HepG2 (cell line): ENCODE data around the gene SEC31A. TPM values are rescaled to one million over a fixed set of nuclear protein-coding genes. Genes with fewer than 3 reads are reported as not detected.

ENCODE experiments used
- BRCA1 ChIP-seq: sonication (generic); formaldehyde crosslinking; IDR thresholded peaks from 2 replicates; pipeline ENCODE4 v1.4.0; 2020; ENCODE audit warnings: missing genetic modification reagents
- EED ChIP-seq: sonication (generic); formaldehyde crosslinking; IDR thresholded peaks from 2 replicates; pipeline ENCODE4 v1.5.0; 2020; ENCODE audit warnings: mild to moderate bottlenecking, missing genetic modification reagents
- GABPA ChIP-seq, 2 experiments: IDR thresholded peaks; 2 replicates each; pipeline ENCODE4 v1.6.1; 2011 to 2016; ENCODE audit warnings: low read depth in 2 of 2, low read length in 1 of 2, missing biosample characterization in 1 of 2, missing genetic modification characterization in 1 of 2
- IRF2 ChIP-seq: IDR thresholded peaks from 2 replicates; pipeline ENCODE4 v1.6.1; 2018; ENCODE audit warnings: missing genetic modification reagents, missing compliant biosample characterization
- JDP2 ChIP-seq: sonication (generic); formaldehyde crosslinking; IDR thresholded peaks from 2 replicates; pipeline ENCODE4 v1.8.1; 2022; ENCODE audit warnings: missing genetic modification reagents, borderline replicate concordance
- MYNN ChIP-seq: sonication (generic); formaldehyde crosslinking; IDR thresholded peaks from 2 replicates; pipeline ENCODE4 v1.4.0; 2020; ENCODE audit warnings: mild to moderate bottlenecking, low read depth, missing genetic modification reagents
- NRL ChIP-seq: sonication (generic); formaldehyde crosslinking; IDR thresholded peaks from 2 replicates; pipeline ENCODE4 v1.5.0; 2020; ENCODE audit warnings: missing genetic modification reagents, mild to moderate bottlenecking, moderate library complexity, borderline replicate concordance
- POLR2A ChIP-seq, 2 experiments: IDR thresholded peaks; 2 replicates each; pipeline ENCODE4 v1.6.1; 2011; ENCODE audit warnings: low read depth in 2 of 2, low read length in 2 of 2, mild to moderate bottlenecking in 1 of 2, moderate library complexity in 1 of 2; ENCODE audit not compliant: insufficient read depth in 1 of 2
- SP140L ChIP-seq: sonication (generic); formaldehyde crosslinking; IDR thresholded peaks from 2 replicates; pipeline ENCODE4 v1.4.0; 2020; ENCODE audit warnings: missing genetic modification reagents, borderline replicate concordance
- SYNCRIP ChIP-seq: fragments of 200-400 bp; formaldehyde crosslinking; IDR thresholded peaks from 2 replicates; pipeline ENCODE4 v1.6.1; 2018; ENCODE audit warnings: mild to moderate bottlenecking, low read depth, low read length; ENCODE audit not compliant: insufficient read depth
- TAF1 ChIP-seq: sonication (generic); formaldehyde crosslinking; IDR thresholded peaks from 2 replicates; pipeline ENCODE4 v1.4.0; 2020; ENCODE audit warnings: missing genetic modification reagents
- TP53 ChIP-seq: sonication (generic); formaldehyde crosslinking; conservative IDR thresholded peaks from 2 replicates; pipeline ENCODE4 v1.4.0; 2020; ENCODE audit warnings: missing genetic modification reagents
- ZFP90 ChIP-seq: sonication (generic); formaldehyde crosslinking; IDR thresholded peaks from 2 replicates; pipeline ENCODE4 v1.8.0; 2022; ENCODE audit warnings: missing genetic modification reagents, mild to moderate bottlenecking, inconsistent platforms, borderline replicate concordance
- ZIK1 ChIP-seq: sonication (generic); formaldehyde crosslinking; IDR thresholded peaks from 2 replicates; pipeline ENCODE4 v1.5.0; 2020; ENCODE audit warnings: mild to moderate bottlenecking, low read depth, missing genetic modification reagents, borderline replicate concordance
- ZNF263 ChIP-seq: sonication (generic); formaldehyde crosslinking; IDR thresholded peaks from 2 replicates; pipeline ENCODE4 v1.4.0; 2020; ENCODE audit warnings: missing genetic modification reagents
- ZNF430 ChIP-seq: sonication (generic); formaldehyde crosslinking; IDR thresholded peaks from 2 replicates; pipeline ENCODE4 v1.9.0; 2021; ENCODE audit warnings: mild to moderate bottlenecking, missing genetic modification reagents
- ZNF451 ChIP-seq: sonication (generic); formaldehyde crosslinking; IDR thresholded peaks from 2 replicates; pipeline ENCODE4 v1.5.0; 2020; ENCODE audit warnings: mild to moderate bottlenecking, missing genetic modification reagents
- ZNF589 ChIP-seq: sonication (generic); formaldehyde crosslinking; conservative IDR thresholded peaks from 2 replicates; pipeline ENCODE4 v1.8.0; 2022; ENCODE audit warnings: mild to moderate bottlenecking, moderate library complexity, missing genetic modification reagents
- polyA plus RNA-seq, 8 experiments: library from polyadenylated mRNA; depleted of rRNA in 3 of 8; stranded (reverse) in 7 of 8; unstranded in 1 of 8; fragments of >200 nt; fragmentation: Illumina TruSeq in 4 of 8; extraction: Trizol in 4 of 8; gene quantifications; 2 replicates each; pipeline versions ENCODE4 v1.2.1 to v1.2.3, GENCODE V29; 2011 to 2016; ENCODE audit warnings: low read depth in 4 of 8, missing spikeins in 1 of 8, mixed read lengths in 1 of 8; ENCODE audit not compliant: insufficient read depth in 1 of 8
- total RNA-seq, 5 experiments: library from RNA; depleted of rRNA; stranded (reverse); fragments of >200 nt; fragmentation: Illumina TruSeq; extraction: Trizol; gene quantifications; 2 replicates each; pipeline ENCODE4 v1.2.3, GENCODE V29; 2016; ENCODE audit warnings: low read depth in 1 of 5
- TF ChIP-seq, protein P1 (sequence below): sonication (generic); formaldehyde crosslinking; IDR thresholded peaks from 2 replicates; pipeline ENCODE4 v1.4.0; 2020; ENCODE audit warnings: mild to moderate bottlenecking, missing genetic modification reagents
- TF ChIP-seq, protein P2 (sequence below): sonication (generic); formaldehyde crosslinking; IDR thresholded peaks from 2 replicates; pipeline ENCODE4 v1.5.1; 2020; ENCODE audit warnings: missing genetic modification reagents, mild to moderate bottlenecking, borderline replicate concordance
- TF ChIP-seq, protein P3 (sequence below): sonication (generic); formaldehyde crosslinking; IDR thresholded peaks from 2 replicates; pipeline ENCODE4 v1.4.0; 2020; ENCODE audit warnings: mild to moderate bottlenecking, missing genetic modification reagents

The SEC31A gene
- total and polyA plus RNA-seq, 2 of the 13 experiments (the other 11 are each of a cell fraction or from before 2014, with no cell fraction given): 231 to 435 TPM

DNA sequence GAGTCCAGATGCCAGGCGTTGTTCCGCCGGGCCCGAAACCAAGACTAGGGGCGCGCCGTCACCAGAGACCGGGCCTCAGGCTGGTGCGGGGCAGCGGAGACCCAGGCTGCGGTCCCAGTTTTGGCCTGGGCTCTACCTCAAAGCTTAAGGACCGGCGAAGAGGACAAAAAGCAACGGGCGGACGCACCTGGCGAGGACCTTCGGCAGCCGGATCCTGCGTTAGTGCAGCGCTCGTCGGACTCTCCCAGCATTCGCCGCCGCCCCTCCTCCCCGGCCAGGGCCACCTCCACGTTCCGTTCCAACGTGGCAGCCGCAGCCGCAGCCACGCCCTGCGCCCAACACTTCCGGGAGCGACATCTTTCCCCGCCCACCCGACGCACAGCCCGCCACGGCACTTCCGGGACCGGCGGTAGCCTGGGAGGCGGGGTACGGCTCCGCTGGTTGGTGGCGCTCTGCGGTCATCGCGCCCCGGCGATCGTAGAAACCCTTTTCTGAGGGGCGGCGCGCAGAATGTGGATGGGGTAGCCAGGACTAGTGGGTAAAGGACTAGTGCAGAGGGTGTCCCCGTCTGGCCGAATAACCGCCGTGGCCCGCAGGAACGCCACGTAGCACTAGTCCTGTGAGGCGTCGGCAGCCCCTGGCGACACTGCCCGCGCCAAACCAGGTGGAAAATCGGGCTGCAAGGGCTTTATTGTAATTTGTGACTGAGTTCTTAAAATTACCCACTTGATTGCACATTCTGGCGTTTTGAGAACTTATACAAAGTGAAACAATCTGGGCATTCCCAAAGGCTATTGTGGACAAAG lies at the start of gene SEC31A (continued):
- TF ChIP-seq, protein P1, sequence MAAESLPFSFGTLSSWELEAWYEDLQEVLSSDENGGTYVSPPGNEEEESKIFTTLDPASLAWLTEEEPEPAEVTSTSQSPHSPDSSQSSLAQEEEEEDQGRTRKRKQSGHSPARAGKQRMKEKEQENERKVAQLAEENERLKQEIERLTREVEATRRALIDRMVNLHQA (CRISPR knock-in tag): no peak
- TF ChIP-seq ZIK1 (peak; percentile 87; the same call in 1 of the 2 replicates), NRL (CRISPR knock-in tag) (peak; percentile 97), TP53 (CRISPR knock-in tag) (no peak), SP140L (no peak), TAF1 (CRISPR knock-in tag) (peak; percentile 99), POLR2A (IDR thresholded peaks at IDR 0.05; ENCODE audit: insufficient read depth in 1 of 2, low read depth in 2 of 2, low read length in 2 of 2) (peak; percentile 94 to 97), ZNF430 (CRISPR knock-in tag) (peak; percentile 90), JDP2 (no peak; the same call in 1 of the 2 replicates), ZFP90 (peak; percentile 85), EED (CRISPR knock-in tag) (peak; percentile 61; the same call in 1 of the 2 replicates), BRCA1 (CRISPR knock-in tag) (peak; percentile 76; the same call in 1 of the 2 replicates), ZNF263 (CRISPR knock-in tag) (peak; percentile 47; the same call in 1 of the 2 replicates), GABPA (IDR thresholded peaks at IDR 0.05; ENCODE audit: low read depth, low read length) (peak; percentile 98), GABPA (CRISPR knock-in tag; IDR thresholded peaks at IDR 0.05; ENCODE audit: low read depth) (peak; percentile 95), MYNN (no peak), IRF2 (peak; percentile 96), SYNCRIP (no peak), ZNF589 (CRISPR knock-in tag) (peak; percentile 50; the same call in 1 of the 2 replicates), ZNF451 (CRISPR knock-in tag) (peak; percentile 93)
- TF ChIP-seq, protein P2, sequence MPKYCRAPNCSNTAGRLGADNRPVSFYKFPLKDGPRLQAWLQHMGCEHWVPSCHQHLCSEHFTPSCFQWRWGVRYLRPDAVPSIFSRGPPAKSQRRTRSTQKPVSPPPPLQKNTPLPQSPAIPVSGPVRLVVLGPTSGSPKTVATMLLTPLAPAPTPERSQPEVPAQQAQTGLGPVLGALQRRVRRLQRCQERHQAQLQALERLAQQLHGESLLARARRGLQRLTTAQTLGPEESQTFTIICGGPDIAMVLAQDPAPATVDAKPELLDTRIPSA: no peak
- TF ChIP-seq, protein P3, sequence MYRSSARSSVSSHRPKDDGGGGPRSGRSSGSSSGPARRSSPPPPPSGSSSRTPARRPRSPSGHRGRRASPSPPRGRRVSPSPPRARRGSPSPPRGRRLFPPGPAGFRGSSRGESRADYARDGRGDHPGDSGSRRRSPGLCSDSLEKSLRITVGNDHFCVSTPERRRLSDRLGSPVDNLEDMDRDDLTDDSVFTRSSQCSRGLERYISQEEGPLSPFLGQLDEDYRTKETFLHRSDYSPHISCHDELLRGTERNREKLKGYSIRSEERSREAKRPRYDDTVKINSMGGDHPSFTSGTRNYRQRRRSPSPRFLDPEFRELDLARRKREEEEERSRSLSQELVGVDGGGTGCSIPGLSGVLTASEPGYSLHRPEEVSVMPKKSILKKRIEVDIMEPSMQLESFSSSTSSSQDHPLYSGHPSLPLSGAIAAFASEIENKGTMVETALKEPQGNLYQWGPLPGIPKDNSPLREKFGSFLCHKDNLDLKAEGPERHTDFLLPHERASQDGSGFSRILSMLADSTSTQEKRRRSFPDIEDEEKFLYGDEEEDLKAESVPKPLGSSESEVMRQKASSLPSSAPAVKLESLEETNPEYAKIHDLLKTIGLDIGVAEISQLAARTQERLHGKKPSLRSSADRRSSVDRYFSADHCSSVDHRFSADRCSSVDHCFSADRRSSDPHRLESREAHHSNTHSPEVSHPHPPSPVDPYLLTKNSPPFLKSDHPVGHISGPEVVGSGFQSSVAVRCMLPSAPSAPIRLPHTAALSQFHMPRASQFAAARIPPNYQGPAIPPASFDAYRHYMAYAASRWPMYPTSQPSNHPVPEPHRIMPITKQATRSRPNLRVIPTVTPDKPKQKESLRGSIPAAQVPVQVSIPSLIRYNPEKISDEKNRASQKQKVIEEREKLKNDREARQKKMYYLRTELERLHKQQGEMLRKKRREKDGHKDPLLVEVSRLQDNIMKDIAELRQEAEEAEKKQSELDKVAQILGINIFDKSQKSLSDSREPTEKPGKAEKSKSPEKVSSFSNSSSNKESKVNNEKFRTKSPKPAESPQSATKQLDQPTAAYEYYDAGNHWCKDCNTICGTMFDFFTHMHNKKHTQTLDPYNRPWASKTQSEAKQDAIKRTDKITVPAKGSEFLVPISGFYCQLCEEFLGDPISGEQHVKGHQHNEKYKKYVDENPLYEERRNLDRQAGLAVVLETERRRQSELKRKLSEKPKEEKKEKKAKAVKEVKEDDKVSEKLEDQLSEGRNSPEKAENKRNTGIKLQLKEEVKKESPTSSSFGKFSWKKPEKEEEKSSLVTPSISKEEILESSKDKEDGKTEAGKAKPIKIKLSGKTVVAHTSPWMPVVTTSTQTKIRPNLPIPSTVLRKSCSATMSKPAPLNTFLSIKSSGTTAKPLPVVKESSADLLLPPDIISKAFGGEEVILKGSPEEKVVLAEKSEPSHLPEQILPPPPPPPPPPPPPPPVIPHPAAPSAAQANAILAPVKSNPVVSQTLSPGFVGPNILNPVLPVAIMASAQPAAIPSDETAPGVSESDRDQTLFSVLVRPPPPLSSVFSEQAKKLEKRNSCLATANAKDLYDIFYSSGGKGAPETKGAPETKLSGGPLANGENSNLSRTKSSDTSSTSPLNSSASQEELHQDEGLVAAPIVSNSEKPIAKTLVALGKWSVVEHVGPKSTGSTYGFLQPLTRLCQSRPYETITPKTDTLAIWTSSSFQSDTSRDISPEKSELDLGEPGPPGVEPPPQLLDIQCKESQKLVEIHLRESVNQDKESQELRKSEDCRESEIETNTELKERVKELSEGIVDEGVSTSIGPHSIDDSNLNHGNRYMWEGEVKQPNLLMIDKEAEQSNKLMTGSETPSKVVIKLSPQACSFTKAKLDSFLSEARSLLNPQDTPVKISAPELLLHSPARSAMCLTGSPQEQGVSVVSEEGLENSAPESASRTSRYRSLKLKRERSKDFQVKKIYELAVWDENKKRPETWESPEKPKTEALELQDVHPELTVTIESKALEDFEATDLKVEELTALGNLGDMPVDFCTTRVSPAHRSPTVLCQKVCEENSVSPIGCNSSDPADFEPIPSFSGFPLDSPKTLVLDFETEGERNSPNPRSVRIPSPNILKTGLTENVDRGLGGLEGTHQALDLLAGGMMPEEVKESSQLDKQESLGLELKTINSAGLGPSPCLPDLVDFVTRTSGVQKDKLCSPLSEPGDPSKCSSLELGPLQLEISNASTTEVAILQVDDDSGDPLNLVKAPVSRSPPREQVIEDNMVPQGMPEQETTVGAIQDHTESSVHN (CRISPR knock-in tag): peak; percentile 70
